DND-41 (cell line): ENCODE results near the gene GSE1.

Source experiments
- ATAC-seq: fragments of 200-7000 bp; cut with Tn5 transposase; 3 replicates; pipeline ENCODE4 v1.9.1; 2021; ENCODE audit warnings: low read depth; ENCODE audit not compliant: insufficient read depth
- DNase-seq: peaks from one replicate; pipeline ENCODE4 v3.0.0-alpha.2; 2020
- H2AFZ ChIP-seq: 2 replicates; pipeline ENCODE4 v1.6.0; 2012; ENCODE audit warnings: low read depth, low read length
- H3K27ac ChIP-seq: 2 replicates; pipeline ENCODE4 v1.5.1; 2012; ENCODE audit warnings: low read length, inconsistent platforms
- H3K27me3 ChIP-seq: fragments of 200-600 bp; sonication (generic); 2 replicates; pipeline ENCODE4 v1.6.0; 2012; ENCODE audit warnings: low read length, mild to moderate bottlenecking, inconsistent platforms; ENCODE audit not compliant: insufficient read depth, poor library complexity
- H3K36me3 ChIP-seq: 2 replicates; pipeline ENCODE4 v1.5.1; 2012; ENCODE audit warnings: low read length, inconsistent platforms; ENCODE audit not compliant: insufficient read depth
- H3K4me1 ChIP-seq: 2 replicates; pipeline ENCODE4 v1.5.1; 2012; ENCODE audit warnings: mild to moderate bottlenecking, low read length; ENCODE audit not compliant: insufficient read depth
- H3K4me2 ChIP-seq: 2 replicates; pipeline ENCODE4 v1.6.0; 2012; ENCODE audit warnings: mild to moderate bottlenecking, moderate library complexity, low read length, inconsistent platforms; ENCODE audit not compliant: insufficient read depth
- H3K4me3 ChIP-seq, 2 experiments: fragments of 200-600 bp in 1 of 2; shearing (Covaris generic) in 1 of 2; 2 replicates each; pipeline ENCODE4 v1.5.1; 2012 to 2016; ENCODE audit warnings: inconsistent platforms in 2 of 2, low read length in 2 of 2, mild to moderate bottlenecking in 2 of 2, low read depth in 1 of 2, moderate library complexity in 1 of 2
- H3K79me2 ChIP-seq: 2 replicates; pipeline ENCODE4 v1.6.0; 2012; ENCODE audit warnings: low read length, inconsistent platforms; ENCODE audit not compliant: insufficient read depth
- H3K9ac ChIP-seq: 2 replicates; pipeline ENCODE4 v1.6.0; 2012; ENCODE audit warnings: low read depth, mild to moderate bottlenecking, inconsistent platforms, low read length, moderate library complexity
- H3K9me3 ChIP-seq: 2 replicates; pipeline ENCODE4 v1.5.1; 2012; ENCODE audit warnings: low read length, moderate library complexity, mild to moderate bottlenecking, inconsistent platforms; ENCODE audit not compliant: insufficient read depth, severe bottlenecking
- H4K20me1 ChIP-seq: 2 replicates; pipeline ENCODE4 v1.6.0; 2012; ENCODE audit warnings: low read length; ENCODE audit not compliant: insufficient read depth
- CTCF ChIP-seq: IDR thresholded peaks from 2 replicates; pipeline ENCODE4 v1.5.1; 2012; ENCODE audit warnings: borderline replicate concordance, low read length, moderate library complexity, mild to moderate bottlenecking; ENCODE audit not compliant: poor library complexity, severe bottlenecking; ENCODE audit errors: extremely low read depth
- EZH2 ChIP-seq: IDR thresholded peaks from 3 replicates; pipeline ENCODE4 v1.6.1; 2012; ENCODE audit warnings: borderline replicate concordance, low read depth, mild to moderate bottlenecking, moderate library complexity, low read length, inconsistent platforms; ENCODE audit not compliant: severe bottlenecking

Gene GSE1

GRCh38 chr16:85565340-85565739 lies 47.8 kb upstream of the GSE1 start:
- peaks cover 45% of the 10 kb centered on the region for H3K4me1 ChIP-seq
- no peak for DNase-seq
- no peak overlapping the region for H3K4me2 ChIP-seq
- H3K9ac ChIP-seq, result no peak overlapping the region
- peaks cover 99% of the 10 kb centered on the region for H3K79me2 ChIP-seq
- H2AFZ ChIP-seq, result no peak overlapping the region
- ATAC-seq, result no peak
- H3K27me3 ChIP-seq, result no peaks in the 10 kb centered on the region
- H3K4me3 ChIP-seq, result no peak overlapping the region
- H4K20me1 ChIP-seq, result peaks cover 93% of the 10 kb centered on the region
- peaks cover 50% of the 10 kb centered on the region for H3K36me3 ChIP-seq
- no peak overlapping the region for H3K27ac ChIP-seq
- H3K9me3 ChIP-seq, result peaks cover 7% of the 10 kb centered on the region
- TF ChIP-seq EZH2 (no peak), CTCF (no peak)

- ATAC-seq, result no peak
- H3K9ac ChIP-seq, result no peak overlapping the region
- peaks cover 7% of the 10 kb centered on the region for H3K9me3 ChIP-seq
- peaks cover 50% of the 10 kb centered on the region for H3K4me1 ChIP-seq
- no peak for TF ChIP-seq EZH2
- no peak for TF ChIP-seq CTCF
- H3K4me2 ChIP-seq, result no peak overlapping the region
- H3K27me3 ChIP-seq, result no peaks in the 10 kb centered on the region
- H3K79me2 ChIP-seq, result peaks cover 99% of the 10 kb centered on the region
- peaks cover 93% of the 10 kb centered on the region for H4K20me1 ChIP-seq
- no peak overlapping the region for H2AFZ ChIP-seq
- no peak overlapping the region for H3K27ac ChIP-seq
- no peak for DNase-seq
- H3K36me3 ChIP-seq, result peaks cover 47% of the 10 kb centered on the region
- H3K4me3 ChIP-seq, result no peak overlapping the region
Measured at GRCh38 chr16:85565801-85566526, 47.2 kb upstream of the GSE1 start.

GRCh38 chr16:85566561-85567100 lies 46.5 kb upstream of the GSE1 start:
- Histone ChIP-seq H3K36me3 (peaks cover 49% of the 10 kb centered on the region), H3K4me1 (peaks cover 50% of the 10 kb centered on the region), H3K4me2 (no peak overlapping the region), H3K4me3 (no peak overlapping the region), H3K27ac (no peak overlapping the region), H3K79me2 (peaks cover 99% of the 10 kb centered on the region), H2AFZ (no peak overlapping the region), H4K20me1 (peaks cover 93% of the 10 kb centered on the region), H3K27me3 (no peaks in the 10 kb centered on the region), H3K9me3 (peaks cover 7% of the 10 kb centered on the region), H3K9ac (no peak overlapping the region)
- no peak for TF ChIP-seq EZH2
- TF ChIP-seq CTCF, result no peak
- ATAC-seq, result no peak
- no peak for DNase-seq
